Ramos (cell line): ENCODE data around the gene JAGN1.
"Not testable (repeated sequence)": the region's sequence is repeated elsewhere in the genome, so short reads cannot be mapped to it uniquely, and the experiment has no call there.

Experiments used
- in situ Hi-C: fragments of 300-500 bp; cut with MboI; formaldehyde crosslinking; loops from one replicate; pipeline ENCODE4 v1.14.3; 2022; ENCODE audit warnings: low sequenced_read_pairs; ENCODE audit not compliant: unreplicated experiment

JAGN1 gene

DNA sequence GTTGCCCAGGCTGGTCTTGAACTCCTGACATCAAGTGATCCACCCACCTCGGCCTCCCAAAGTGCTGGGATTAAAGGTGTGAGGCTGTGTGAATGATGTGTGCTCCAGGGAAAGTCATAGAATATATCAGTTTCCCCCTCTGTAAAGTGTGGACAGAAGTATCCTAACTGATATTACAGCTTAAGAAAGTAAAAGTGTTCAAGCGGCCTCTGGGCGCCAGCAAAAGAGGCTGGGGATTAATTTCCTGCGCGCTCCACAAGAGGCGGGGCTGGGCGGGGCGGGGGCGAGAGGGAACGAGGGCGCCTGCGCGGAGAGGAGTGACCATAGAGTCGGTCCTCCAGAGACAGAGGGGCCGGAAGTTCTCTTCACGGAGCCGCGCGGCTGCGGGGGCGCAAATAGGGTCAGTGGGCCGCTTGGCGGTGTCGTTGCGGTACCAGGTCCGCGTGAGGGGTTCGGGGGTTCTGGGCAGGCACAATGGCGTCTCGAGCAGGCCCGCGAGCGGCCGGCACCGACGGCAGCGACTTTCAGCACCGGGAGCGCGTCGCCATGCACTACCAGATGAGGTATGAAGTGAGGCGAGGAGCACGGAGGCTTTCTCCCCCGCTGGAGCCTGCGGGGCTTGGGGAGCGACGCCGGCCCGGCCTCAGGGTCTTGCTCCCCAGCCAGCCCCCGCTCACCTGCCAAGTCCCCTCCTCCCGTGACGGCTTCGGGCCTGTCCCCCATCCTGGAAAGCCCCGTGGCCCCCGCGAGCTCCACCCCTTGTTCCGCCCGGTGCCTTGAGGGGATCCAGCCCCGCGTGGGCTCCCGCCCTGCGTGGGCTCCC is at the start of gene JAGN1:
Gene JAGN1, plus strand, starts transcription at position 362 of the 823 bp plus-strand sequence. Its CDS starts 113 bp downstream, at position 475.
- in situ Hi-C loops: no loop called here

DNA sequence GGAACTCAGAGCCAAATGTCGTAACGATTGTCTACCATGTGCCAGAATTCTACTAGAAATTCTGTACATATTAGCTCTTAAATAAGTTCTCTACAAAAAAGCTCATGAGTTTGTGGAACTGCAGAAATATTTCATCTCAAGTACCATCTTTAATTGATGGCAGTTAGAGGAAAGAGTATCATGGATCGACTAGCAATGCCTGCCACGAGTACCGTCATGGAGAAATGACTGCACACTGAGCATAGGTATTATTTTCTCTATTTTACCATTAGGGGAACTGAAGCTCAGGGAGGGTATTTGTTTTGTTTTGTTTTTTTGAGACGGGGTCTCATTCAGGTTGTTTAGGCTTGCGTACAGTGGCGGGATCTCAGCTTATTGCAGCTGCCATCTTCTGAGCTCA is 49.4 kb upstream of the JAGN1 start:
- in situ Hi-C loops: no loop called here

DNA sequence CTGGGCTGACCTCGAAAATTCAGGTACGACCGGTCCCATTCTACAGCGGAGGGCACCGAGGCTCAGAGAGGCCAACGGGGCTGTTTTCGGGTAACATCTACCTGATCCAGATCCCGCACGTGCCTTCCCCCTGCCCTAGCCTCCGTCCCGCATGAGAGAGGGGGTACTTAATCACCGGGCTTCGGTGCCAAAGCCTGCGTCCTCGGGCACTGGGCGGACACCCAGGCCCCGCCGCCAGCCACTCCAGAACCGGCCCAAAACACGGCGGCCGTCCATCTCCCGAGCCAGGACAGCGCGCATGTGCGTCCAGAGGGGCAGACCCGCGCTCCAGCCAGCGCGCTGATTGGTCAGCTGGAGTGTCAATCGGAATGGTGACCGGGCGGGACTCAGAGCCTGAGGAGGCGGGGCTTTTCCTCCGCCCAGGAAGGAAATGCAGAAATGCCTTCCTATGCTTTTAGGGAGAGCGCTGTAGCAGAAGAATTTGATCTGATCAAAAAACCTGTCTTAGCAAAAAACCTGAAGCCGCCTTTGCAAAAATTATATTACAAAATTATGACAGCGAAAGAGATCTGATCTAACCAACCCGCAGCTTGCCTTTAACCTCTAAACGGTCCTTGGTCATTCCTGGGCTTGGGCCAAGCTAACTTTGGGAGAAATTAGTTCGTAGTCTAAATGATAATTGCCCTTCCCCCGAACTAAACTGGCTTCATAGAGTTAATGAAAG is 46.5 kb upstream of the JAGN1 start, which contains the start of gene RPUSD3:
Gene RPUSD3, minus strand, starts transcription at position 294 of the 724 bp plus-strand sequence. Its CDS starts 18 bp downstream, at position 276.
- in situ Hi-C loops: no loop called here

DNA sequence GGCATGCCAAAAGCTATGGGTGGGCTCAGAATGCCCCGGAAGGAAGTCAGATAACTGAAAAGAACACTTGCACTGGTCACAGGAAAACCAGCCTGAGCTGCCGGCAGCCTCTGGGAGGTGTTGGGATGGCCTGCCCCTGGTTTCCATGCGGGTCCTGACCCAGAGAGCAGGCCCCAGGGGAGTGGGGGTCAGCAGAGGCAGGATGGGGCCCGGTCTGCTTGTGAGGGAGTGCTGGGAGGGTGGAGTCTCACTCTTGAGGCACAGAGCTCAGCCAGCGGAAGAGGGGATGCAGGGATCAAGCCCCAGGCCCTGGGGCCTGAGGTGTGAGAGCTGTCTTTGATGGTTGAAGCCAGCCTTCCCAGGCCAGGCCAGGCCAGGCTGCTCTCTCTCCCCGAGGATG is 44.2 kb upstream of the JAGN1 start:
- in situ Hi-C loops: no loop called here

DNA sequence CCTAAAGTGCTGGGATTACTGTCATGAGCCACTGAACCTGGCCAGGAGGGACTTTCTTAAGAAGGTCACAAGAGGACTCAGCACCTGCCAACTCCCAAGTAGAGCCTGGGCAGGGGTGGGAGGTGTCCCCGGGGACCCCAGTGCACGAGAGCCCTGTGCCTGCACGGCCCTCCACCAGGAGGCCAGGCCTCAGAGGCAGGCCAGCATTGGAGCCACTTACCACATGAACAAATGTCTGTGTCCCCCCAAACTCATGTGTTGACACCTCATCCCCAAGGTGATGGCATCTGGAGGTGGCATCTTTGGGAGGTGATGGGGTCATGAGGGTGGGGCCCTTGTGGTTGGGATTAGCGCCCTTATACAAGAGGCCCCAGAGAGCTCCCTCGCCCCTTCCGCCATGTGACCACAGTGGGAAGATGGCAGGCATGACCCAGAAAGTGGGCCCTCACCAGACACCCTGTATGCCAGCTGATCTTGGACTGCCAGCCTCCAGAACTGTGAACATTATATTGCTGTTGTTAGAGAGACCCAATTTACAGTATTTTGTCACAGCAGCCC is 43.4 kb upstream of the JAGN1 start:
- in situ Hi-C loops: no loop called here

DNA sequence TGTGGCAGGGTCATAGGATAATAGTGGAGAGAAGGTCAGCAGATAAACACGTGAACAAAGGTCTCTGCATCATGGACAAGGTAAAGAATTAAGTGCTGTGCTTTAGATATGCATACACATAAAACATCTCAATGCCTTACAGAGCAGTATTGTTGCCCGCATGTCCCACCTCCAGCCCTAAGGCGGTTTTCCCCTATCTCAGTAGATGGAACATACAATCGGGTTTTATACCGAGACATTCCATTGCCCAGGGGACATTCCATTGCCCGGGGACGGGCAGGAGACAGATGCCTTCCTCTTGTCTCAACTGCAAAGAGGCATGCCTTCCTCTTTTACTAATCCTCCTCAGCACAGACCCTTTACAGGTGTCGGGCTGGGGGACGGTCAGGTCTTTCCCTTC is 42.5 kb upstream of the JAGN1 start:
- in situ Hi-C loops: not testable (repeated sequence)

DNA sequence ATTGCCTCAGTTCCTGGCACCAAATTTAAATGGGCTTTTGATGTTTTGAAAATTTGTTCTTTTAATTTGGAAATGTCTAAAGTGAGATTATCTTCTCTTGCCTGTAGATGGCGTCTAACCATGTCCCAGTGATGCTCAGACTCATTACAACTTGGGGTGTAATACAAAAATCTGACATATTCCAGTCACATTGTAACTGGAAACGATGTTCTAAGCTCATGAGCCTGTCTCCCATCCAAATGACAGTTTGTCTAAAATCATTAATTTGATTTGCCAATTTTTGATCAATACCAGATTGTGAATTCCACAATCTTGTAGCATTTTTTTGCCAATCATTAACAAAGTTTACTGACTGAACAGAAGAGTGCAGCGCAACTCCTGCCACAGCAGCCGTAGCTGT is 41.5 kb upstream of the JAGN1 start:
- in situ Hi-C loops: not testable (repeated sequence)

DNA sequence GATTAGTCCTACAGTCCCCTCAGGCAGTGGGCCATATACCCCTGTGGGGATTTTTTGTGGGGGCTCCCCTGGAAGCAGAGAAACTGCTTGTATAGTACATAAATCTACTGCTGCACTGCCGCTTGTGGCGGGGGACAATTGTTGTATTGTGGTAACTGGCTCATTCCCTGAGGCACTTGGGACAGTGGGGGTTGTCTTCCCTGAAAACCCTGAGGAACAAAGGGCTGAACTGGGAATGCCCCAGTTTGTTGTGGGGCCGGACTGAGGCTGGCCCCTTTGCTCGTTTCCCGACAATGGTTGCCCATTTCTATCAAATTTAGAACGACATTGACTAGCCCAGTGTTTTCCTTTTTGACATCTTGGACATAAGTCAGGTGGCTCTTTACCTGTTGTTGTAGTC is 39.0 kb upstream of the JAGN1 start:
- in situ Hi-C loops: not testable (repeated sequence)

DNA sequence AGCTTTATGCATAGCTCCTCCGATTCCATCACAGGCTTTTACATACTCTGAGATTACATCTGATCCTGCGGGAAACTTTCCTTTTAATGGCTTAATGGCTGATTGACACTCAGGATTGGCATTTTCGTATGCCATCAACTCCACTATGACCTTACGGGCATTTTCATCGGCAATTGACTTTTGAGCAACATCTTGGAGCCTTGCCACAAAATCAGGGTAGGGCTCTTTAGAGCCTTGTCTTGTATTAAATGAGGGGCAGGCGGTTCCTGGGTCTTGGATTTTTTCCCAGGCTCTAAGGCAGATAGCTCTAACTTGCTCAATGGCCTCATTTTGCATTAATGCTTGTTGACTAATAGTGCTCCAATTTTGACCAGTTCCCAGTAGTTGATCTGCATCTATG is 38.5 kb upstream of the JAGN1 start:
- in situ Hi-C loops: not testable (repeated sequence)

DNA sequence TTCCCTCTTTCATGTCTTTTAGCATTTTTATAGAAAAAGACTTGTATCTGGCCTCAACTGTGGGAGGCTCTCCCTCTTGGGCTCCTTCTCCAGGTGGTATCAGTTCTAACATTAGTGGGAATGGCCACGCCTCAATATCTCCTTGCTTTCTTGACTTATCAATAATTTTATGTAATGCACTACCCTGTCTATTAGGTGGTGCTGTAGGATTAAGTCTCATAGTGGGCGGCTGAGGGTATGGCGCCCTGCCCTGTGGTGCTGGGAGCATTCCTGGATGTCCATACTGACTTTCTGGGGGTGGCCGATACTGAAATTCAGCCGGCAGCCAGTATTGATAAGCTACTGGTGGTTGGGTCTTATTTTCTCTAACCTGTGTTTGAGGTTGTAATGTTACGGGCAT is 37.9 kb upstream of the JAGN1 start:
- in situ Hi-C loops: no loop called here

DNA sequence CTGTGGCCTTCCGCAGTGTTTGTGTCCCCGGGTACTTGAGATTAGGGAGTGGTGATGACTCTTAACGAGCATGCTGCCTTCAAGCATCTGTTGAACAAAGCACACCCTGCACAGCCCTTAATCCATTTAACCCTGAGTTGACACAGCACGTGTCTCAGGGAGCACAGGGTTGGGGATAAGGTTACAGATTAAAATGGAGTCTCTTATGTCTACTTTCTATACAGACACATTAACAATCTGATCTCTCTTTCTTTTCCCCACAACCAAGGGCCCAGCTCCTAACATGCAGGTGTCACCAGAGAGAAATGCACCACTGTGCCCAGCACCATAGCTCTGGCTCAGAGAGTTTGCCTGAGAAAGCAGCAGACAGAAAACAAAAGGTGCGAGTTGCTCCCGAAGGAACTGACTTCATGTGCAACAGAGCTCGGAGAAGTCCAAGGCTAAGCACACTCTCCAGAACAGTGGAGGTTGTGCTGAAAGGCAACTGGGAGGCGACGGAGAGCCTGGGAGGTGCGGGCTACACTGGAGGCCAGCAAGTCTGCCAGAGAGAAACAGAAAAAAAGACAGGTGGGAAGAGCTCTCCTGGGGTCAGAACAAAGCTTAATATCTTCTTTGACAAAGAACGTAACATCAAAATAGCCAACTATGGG is 36.0 kb upstream of the JAGN1 start:
- in situ Hi-C loops: not testable (repeated sequence)

DNA sequence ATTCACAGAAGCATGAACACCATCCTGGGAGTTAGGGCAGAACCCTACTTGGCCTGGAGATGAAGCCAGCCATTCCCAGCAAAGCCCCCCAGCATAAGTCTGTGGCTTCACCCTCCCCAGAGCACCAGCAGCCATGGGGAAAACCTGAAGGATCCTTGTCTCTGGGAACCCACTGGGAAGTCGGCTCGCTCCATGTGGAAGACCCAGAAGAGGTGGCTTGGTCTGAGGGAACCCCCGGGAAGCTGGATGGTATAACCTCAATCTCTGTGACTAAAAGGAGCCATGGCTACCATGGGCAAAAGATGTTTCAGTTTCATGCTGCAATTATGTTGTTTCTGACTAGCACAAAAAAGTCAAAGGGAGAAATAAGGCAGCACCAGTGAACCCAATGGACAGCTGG is 34.8 kb upstream of the JAGN1 start:
- in situ Hi-C loops: no loop called here

DNA sequence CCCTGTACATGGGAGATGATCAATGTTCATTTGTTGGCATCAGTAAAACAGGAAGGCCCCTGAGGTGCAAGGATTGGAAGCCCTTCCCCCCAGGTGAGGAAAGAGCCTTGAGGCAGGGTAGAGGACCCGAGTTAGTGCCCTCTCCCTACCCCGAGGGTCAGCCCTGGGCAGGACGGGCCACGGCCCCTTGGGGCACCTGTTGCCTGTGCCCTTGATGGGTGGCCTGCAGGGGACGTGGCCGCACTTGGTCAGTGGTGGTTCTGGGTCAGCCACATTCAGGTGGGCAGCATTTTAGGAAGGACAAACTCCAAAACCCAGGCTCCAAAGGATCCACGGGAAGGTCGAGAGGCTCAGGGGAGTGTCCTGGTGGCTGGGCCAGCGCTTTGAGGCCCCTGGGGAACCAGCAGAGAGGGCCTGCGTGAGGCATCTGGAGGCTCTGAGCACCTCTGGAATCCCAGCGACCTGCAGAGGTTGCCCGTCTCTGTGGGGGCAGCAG is 30.8 kb upstream of the JAGN1 start:
- in situ Hi-C loops: no loop called here

DNA sequence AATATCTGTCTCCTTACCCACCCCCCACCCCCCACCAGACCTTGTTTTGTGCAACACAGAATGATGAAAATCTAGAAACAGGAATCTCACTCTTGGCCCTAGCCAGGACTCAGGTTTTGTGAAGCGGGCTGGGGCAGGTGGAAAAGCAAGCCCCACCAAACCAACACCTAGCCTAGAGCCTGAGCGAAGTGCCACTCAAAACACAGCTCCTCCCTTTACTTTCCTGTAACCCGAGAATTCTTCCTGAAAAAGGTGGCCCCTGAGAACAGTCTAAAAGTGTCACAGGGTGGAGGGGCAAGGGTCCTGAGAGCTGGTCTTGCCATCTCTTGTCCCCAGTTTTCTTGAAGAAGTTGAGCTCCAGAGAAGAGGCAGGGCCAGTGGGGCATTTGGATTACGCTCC is 29.2 kb upstream of the JAGN1 start:
- in situ Hi-C loops: no loop called here

DNA sequence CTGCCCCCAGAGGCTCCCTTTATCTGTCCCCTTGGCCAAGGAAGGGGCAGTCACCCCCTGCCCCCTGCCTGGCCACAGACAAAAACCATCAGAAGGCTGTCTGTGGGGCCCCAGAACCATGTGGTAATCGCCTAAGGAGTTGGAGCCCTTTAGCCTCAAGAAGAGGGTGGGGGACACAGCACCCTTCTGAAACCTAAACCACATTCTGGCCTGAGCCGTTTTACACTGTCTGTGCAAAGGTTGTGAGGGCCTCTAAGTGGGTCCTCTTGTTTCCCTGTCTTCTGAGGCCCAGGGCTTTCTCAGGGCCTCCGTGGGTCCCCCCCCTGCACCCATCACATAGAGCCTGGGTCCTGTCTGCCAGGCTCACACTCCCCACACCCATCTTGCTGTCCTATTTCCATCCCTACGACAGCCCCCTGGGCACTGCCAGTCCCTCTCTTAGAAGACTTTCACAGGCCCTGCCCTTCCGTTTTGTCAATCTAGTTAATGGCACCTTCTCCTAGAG is 28.7 kb upstream of the JAGN1 start:
- in situ Hi-C loops: no loop called here

DNA sequence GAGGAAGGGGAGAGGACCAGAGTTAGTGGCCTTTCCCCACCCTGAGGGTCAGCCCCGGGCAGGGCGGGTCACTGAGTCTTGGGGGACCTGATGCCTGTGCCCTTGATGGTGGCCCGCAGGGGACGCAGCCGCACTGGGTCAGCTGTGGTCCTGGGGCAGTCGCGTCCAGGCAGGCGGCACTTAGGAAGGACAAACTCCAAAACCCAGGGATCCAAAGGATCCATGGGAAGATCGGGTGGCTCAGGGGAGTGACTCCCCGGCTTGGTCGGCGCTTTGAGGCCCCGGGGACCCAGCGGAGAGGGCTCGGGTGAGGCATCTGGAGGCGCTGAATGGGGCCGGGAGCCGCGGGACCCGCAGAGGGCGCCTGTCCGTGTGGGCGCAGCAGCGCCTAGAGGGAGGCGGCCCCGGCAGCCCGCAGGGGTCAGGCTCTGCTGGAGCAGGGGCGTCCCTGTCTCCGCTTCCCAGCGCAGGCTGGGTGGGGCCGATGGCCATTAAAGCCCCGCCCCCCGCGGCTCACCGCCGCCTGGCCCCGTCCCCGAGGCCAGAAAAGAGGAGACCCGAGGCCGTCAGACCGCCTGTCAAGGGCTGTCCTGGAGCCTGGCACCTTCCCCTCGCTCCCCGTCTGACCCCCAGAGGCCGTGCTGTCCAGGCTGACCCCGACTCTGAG is 27.9 kb upstream of the JAGN1 start:
- in situ Hi-C loops: no loop called here

DNA sequence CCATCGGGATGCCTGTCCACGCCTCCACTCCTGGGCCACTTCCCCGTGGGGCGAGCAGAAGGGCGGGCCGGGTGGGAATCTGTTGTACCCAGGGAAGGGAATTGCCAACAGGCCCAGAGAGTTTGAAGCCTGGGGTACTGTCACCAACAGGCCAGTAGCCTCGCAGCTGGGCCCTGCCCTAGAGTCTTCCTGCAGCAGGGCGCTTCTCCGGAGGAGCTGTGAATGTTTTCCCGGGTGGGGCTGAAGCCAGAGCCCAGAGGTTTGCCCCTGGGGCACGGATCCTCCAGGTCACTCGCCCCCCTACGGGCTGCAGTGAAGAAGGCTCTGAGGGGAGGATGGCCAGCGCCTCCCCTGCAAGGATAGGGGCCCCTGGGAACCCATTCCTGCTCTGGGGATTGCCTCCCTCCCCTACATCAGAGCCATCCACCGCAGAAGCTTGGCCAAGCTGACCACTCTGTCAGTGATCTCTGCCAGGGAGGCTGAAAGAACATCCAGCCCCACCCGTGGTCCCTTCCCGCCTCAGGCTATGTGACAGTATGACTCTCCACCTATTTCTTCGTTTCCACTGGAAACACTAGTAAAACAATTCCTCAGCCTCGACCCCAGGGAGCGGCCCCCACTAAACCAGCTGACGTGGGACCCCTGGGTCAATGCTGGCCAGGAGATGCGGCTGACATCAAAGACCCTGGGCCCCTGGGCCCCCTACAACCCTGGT is 27.2 kb upstream of the JAGN1 start:
- in situ Hi-C loops: no loop called here

DNA sequence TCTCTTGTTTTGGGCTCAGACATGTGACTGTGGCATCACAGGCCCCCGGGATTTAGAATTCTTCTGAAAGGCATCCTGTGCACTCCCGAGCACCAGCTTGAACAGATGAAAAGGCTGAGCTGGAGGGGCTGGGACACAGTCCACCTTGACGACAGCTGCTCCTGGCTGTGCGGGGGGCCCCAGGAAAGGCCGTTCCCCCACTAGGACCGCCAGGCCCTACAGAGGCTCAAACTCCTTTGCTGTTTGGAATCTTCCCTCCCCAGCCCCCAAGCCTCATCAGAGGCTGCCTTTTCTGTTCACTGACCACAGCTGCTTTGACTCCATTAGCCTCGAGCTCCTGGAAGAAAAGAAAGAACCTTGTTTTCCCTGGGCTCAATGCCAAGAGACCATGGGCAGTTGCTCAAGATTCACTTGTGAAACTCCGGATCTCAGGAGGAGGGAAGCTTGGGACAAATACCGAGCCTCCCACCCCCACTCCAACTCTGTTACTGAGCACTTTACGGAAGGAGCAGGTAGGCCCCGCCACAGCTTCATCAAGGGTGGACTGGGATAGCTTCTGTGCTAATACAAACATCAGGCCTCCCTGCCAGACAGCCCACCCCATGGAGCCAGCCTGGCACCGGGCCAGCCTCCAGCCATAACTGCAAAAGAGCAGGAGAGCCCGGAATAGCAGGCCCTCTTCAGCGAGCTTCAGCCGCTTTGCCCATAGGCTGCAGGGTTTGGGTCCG is 26.0 kb upstream of the JAGN1 start:
- in situ Hi-C loops: no loop called here
